Measurements from ENCODE around the gene TRIM52. TPM values are rescaled to one million over a fixed set of nuclear protein-coding genes. Genes with fewer than 3 reads are reported as not detected.

The TRIM52 gene
- total and polyA plus RNA-seq, 2 of the 13 experiments (the other 11 are each of a cell fraction or from before 2014, with no cell fraction given) = 7.2 to 11.6 TPM

DNA sequence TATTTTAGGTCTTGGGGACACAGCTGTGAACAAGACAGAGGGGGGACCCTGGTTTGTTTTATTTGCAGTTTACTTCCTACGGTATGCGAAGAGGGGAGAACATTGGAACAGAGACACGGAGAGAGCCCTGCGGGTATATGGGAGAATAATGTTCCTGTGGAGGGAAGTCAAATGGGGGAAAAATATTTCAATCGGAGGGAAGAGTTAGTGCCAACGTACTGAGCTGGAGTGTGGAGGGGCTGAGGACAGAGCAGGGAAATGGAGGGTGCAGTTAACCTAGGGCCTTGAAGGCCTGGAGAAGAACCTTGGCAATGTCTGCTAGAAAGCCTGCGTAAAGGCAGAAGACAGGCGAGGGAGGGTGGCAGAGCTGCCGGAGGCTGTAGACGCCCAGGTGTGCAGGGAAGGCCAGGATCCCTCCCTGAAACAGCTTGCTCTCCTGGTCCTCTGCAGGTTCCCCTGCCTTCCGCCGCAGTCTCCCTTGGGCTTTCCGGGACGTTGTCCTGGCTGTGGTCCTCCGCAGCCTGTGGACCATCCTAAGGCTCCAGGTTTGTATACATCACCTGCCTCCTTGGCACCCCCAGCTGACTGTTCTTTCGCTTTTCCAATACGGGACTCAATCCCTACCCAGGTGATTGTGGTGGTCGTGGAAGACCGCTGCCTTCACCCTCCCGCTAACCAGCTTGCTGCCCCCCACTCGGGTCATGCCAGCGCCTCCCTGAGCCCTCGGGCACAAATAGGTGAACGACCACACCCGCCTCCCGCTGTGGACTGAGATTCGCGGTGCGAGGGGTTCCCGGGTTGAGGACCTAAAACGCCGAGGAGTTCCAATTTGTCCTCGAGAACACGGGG is 15.3 kb downstream of the TRIM52 start (continued):
- TF ChIP-seq, protein P1, sequence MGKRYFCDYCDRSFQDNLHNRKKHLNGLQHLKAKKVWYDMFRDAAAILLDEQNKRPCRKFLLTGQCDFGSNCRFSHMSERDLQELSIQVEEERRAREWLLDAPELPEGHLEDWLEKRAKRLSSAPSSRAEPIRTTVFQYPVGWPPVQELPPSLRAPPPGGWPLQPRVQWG (CRISPR knock-in tag; IDR thresholded peaks at IDR 0.05; ENCODE audit: borderline replicate concordance, low read depth) = no peak
- no peak for TF ChIP-seq ZNF253 (CRISPR knock-in tag; IDR thresholded peaks at IDR 0.05; ENCODE audit: borderline replicate concordance)
- peak; percentile 54; the same call in 1 of the 2 replicates for TF ChIP-seq NRL (CRISPR knock-in tag; IDR thresholded peaks at IDR 0.05; ENCODE audit: borderline replicate concordance)
- TF ChIP-seq CCDC6 (CRISPR knock-in tag; IDR thresholded peaks at IDR 0.05) = peak; percentile 15; the same call in 1 of the 2 replicates
- TF ChIP-seq, protein P2, sequence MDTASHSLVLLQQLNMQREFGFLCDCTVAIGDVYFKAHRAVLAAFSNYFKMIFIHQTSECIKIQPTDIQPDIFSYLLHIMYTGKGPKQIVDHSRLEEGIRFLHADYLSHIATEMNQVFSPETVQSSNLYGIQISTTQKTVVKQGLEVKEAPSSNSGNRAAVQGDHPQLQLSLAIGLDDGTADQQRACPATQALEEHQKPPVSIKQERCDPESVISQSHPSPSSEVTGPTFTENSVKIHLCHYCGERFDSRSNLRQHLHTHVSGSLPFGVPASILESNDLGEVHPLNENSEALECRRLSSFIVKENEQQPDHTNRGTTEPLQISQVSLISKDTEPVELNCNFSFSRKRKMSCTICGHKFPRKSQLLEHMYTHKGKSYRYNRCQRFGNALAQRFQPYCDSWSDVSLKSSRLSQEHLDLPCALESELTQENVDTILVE (CRISPR knock-in tag; IDR thresholded peaks at IDR 0.05) = 0 out of 2 replicates have a peak, but pooled peaks have one; percentile 18
- TF ChIP-seq, protein P3, sequence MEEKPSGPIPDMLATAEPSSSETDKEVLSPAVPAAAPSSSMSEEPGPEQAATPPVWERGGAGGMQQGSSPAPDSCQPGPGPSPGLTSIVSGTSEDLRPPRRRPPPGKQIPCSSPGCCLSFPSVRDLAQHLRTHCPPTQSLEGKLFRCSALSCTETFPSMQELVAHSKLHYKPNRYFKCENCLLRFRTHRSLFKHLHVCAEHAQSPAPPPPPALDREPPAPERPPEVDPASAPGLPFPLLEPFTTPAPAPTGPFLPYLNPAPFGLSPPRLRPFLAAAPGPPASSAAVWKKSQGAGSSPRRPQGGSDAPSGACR (CRISPR knock-in tag; IDR thresholded peaks at IDR 0.05) = no peak
- 0 out of 2 replicates have a peak, but pooled peaks have one; percentile 57 for TF ChIP-seq ZNF234 (CRISPR knock-in tag; conservative IDR thresholded peaks at IDR 0.05)
- 0 out of 2 replicates have a peak, but pooled peaks have one; percentile 7 for TF ChIP-seq ARNTL (CRISPR knock-in tag; IDR thresholded peaks at IDR 0.05)
- TF ChIP-seq AHR (CRISPR knock-in tag; IDR thresholded peaks at IDR 0.05) = no peak
- no peak for TF ChIP-seq NONO (IDR thresholded peaks at IDR 0.05)
- TF ChIP-seq NONO (CRISPR knock-in tag; conservative IDR thresholded peaks at IDR 0.05) = peak; percentile 48; the same call in 1 of the 2 replicates
- no peak for TF ChIP-seq ZSCAN9 (CRISPR knock-in tag; IDR thresholded peaks at IDR 0.05; ENCODE audit: borderline replicate concordance)
- TF ChIP-seq JUNB (CRISPR knock-in tag; IDR thresholded peaks at IDR 0.05; ENCODE audit: borderline replicate concordance) = 0 out of 2 replicates have a peak, but pooled peaks have one; percentile 22
- 0 out of 2 replicates have a peak, but pooled peaks have one; percentile 57 for TF ChIP-seq ZNF558 (CRISPR knock-in tag; IDR thresholded peaks at IDR 0.05; ENCODE audit: borderline replicate concordance)
- TF ChIP-seq, protein P4, sequence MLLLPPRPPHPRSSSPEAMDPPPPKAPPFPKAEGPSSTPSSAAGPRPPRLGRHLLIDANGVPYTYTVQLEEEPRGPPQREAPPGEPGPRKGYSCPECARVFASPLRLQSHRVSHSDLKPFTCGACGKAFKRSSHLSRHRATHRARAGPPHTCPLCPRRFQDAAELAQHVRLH (CRISPR knock-in tag; IDR thresholded peaks at IDR 0.05; ENCODE audit: borderline replicate concordance, low read depth) = 0 out of 2 replicates have a peak, but pooled peaks have one; percentile 39
- TF ChIP-seq HNRNPLL (IDR thresholded peaks at IDR 0.05; ENCODE audit: low read depth, low read length, poor library complexity, severe bottlenecking) = peak; percentile 14
- peak; percentile 55; the same call in 1 of the 2 replicates for TF ChIP-seq ZBTB7B (CRISPR knock-in tag; IDR thresholded peaks at IDR 0.05)
- TF ChIP-seq, protein P5, sequence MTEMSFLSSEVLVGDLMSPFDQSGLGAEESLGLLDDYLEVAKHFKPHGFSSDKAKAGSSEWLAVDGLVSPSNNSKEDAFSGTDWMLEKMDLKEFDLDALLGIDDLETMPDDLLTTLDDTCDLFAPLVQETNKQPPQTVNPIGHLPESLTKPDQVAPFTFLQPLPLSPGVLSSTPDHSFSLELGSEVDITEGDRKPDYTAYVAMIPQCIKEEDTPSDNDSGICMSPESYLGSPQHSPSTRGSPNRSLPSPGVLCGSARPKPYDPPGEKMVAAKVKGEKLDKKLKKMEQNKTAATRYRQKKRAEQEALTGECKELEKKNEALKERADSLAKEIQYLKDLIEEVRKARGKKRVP (CRISPR knock-in tag; IDR thresholded peaks at IDR 0.05) = 0 out of 4 replicates have a peak, but pooled peaks of 1 of the 2 experiments have one; percentile 17
- TF ChIP-seq ZNF563 (CRISPR knock-in tag; IDR thresholded peaks at IDR 0.05) = 0 out of 2 replicates have a peak, but pooled peaks have one; percentile 59
- TF ChIP-seq IRF2 (CRISPR knock-in tag; IDR thresholded peaks at IDR 0.05) = no peak
- TF ChIP-seq, protein P6, sequence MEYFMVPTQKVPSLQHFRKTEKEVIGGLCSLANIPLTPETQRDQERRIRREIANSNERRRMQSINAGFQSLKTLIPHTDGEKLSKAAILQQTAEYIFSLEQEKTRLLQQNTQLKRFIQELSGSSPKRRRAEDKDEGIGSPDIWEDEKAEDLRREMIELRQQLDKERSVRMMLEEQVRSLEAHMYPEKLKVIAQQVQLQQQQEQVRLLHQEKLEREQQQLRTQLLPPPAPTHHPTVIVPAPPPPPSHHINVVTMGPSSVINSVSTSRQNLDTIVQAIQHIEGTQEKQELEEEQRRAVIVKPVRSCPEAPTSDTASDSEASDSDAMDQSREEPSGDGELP (IDR thresholded peaks at IDR 0.05; ENCODE audit: borderline replicate concordance, low read depth) = peak; percentile 78; the same call in 1 of the 2 replicates
- no peak for TF ChIP-seq GZF1 (CRISPR knock-in tag; IDR thresholded peaks at IDR 0.05)
- peak; percentile 60; the same call in 1 of the 2 replicates for TF ChIP-seq EED (CRISPR knock-in tag; IDR thresholded peaks at IDR 0.05)
- no peak for TF ChIP-seq MTF2 (CRISPR knock-in tag; IDR thresholded peaks at IDR 0.05; ENCODE audit: borderline replicate concordance)

All from HepG2 (cell line).